SH-SY5Y (cell line): ENCODE results near the gene ADTRP.

ENCODE experiments used
- GATA2 ChIP-seq: IDR thresholded peaks from 2 replicates; pipeline ENCODE4 v1.6.1; 2011; ENCODE audit warnings: mild to moderate bottlenecking, low read depth, low read length
- GATA3 ChIP-seq: IDR thresholded peaks from 2 replicates; pipeline ENCODE4 v1.6.1; 2011; ENCODE audit warnings: low read depth, mild to moderate bottlenecking, low read length, moderate library complexity

DNA sequence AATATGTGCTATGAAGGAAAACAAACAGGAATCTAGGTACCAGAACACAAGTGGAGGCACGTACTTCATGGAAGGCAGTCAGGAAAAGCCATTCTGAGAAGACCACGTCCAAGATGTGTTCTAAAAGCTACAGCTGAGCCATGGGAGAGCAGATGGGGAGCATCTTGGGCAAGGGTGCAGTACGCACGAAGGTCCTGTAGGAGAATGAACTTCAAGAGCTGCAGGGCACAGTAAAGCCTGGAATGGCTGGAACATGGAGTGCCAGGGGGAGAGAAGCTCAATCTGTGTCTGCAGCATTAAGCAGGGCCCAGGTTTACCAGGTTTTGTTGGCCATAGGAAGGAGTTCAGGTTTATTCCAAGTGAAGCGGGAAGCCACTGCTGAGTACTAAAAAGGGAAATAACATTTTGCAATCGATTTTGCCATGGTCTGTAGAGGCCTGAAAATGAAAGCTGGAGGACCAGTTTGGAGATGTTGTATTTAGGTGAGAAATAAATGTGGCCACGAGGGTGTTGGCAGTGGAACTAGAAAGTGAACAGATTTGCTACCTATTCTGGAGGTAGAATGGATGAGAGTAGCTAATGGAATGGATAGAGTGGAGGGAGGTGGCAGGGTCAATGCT lies 29.9 kb downstream of the ADTRP start:
- no peak for TF ChIP-seq GATA2
- TF ChIP-seq GATA3, result no peak
